Panc1 (cell line): ENCODE results near the gene LYSMD2. TPM values are rescaled to one million over a fixed set of nuclear protein-coding genes. Genes with fewer than 3 reads are reported as not detected.

ENCODE experiments used
- ATAC-seq: fragments of 200-7000 bp; cut with Tn5 transposase; 2 replicates; pipeline ENCODE4 v1.9.1; 2020; ENCODE audit warnings: mild to moderate bottlenecking, moderate library complexity
- BruUV-seq: library from RNA; stranded (reverse); fragments of 400-500 nt; replicated peaks from 2 replicates; lab custom pipeline; 2021; lab: Mats Ljungman, UMichigan
- CTCF ChIA-PET: fragments of 300-600 bp; sonication (Branson Sonifier 250); formaldehyde crosslinking; loops from one replicate; lab custom pipeline; 2022; ENCODE audit warnings: antibody characterized with exemption; lab: Charles Lee
- POLR2A ChIA-PET: fragments of 300-600 bp; sonication (Branson Sonifier 250); formaldehyde crosslinking; loops from one replicate; lab custom pipeline; 2022; ENCODE audit warnings: antibody characterized with exemption; lab: Charles Lee
- DNase-seq: peaks from one replicate; pipeline ENCODE4 v3.0.0-alpha.2; 2010; ENCODE audit warnings: low read depth, low spot score
- H3K27ac ChIP-seq: 2 replicates; pipeline ENCODE4 v1.5.1; 2011; ENCODE audit warnings: mild to moderate bottlenecking, low read length, inconsistent platforms
- H3K27me3 ChIP-seq: fragments of 200-500 bp; sonication (Bioruptor generic); 2 replicates; pipeline ENCODE4 v1.6.0; 2014; ENCODE audit warnings: low read length, inconsistent platforms; ENCODE audit not compliant: control insufficient read depth, insufficient read depth
- H3K36me3 ChIP-seq: fragments of 200-500 bp; sonication (Bioruptor generic); 2 replicates; pipeline ENCODE4 v1.5.1; 2014; ENCODE audit warnings: inconsistent platforms, mild to moderate bottlenecking, low read length, moderate library complexity; ENCODE audit not compliant: control insufficient read depth, insufficient read depth
- H3K4me1 ChIP-seq: 2 replicates; pipeline ENCODE4 v1.5.1; 2011; ENCODE audit warnings: inconsistent platforms, mild to moderate bottlenecking, low read length, moderate library complexity; ENCODE audit not compliant: control insufficient read depth, insufficient read depth
- H3K4me3 ChIP-seq, 2 experiments: 2 replicates each; pipeline ENCODE4 v1.5.1; 2011 to 2012; ENCODE audit warnings: low read depth in 2 of 2, low read length in 2 of 2, mild to moderate bottlenecking in 2 of 2, inconsistent platforms in 1 of 2, moderate library complexity in 1 of 2
- H3K9me3 ChIP-seq: fragments of 200-500 bp; sonication (Bioruptor generic); 2 replicates; pipeline ENCODE4 v1.5.1; 2014; ENCODE audit warnings: low read depth, mild to moderate bottlenecking, inconsistent platforms, low read length, moderate library complexity; ENCODE audit not compliant: control insufficient read depth, insufficient read depth
- CTCF ChIP-seq: fragments of 450-650 bp; IDR thresholded peaks from 2 replicates; pipeline ENCODE4 v1.5.1; 2017; ENCODE audit warnings: mild to moderate bottlenecking
- POLR2AphosphoS5 ChIP-seq: IDR thresholded peaks from 2 replicates; pipeline ENCODE4 v1.6.1; 2012; ENCODE audit warnings: mild to moderate bottlenecking, low read depth, low read length, moderate library complexity
- REST ChIP-seq, 2 experiments: IDR thresholded peaks; 2 replicates each; pipeline ENCODE4 v1.6.1; 2011 to 2012; ENCODE audit warnings: low read depth in 2 of 2, control low read depth in 1 of 2, low read length in 1 of 2, mild to moderate bottlenecking in 1 of 2, moderate library complexity in 1 of 2; ENCODE audit not compliant: insufficient read depth in 1 of 2
- SIN3A ChIP-seq: IDR thresholded peaks from 2 replicates; pipeline ENCODE4 v1.6.1; 2012; ENCODE audit warnings: low read depth, mild to moderate bottlenecking, low read length, moderate library complexity, borderline replicate concordance; ENCODE audit not compliant: insufficient read depth
- TCF7L2 ChIP-seq: IDR thresholded peaks from 2 replicates; pipeline ENCODE4 v1.6.1; 2011; ENCODE audit warnings: mild to moderate bottlenecking, low read depth, low read length, inconsistent platforms
- in situ Hi-C: cut with HindIII; loops from 2 replicates; pipeline ENCODE4 v1.10.0; 2016; ENCODE audit warnings: low sequenced_read_pairs, low pct_unique_long_range_greater_than_20kb
- intact Hi-C: fragments of 100-400 bp; cut with micrococcal nuclease; formaldehyde crosslinking; loops from one replicate; pipeline ENCODE4 v1.10.0; 2022; ENCODE audit not compliant: unreplicated experiment
- total RNA-seq: library from RNA; stranded (reverse); gene quantifications from one replicate; pipeline ENCODE4 v1.2.1, GENCODE V29; 2021; ENCODE audit not compliant: unreplicated experiment

The LYSMD2 gene
- total RNA-seq, 1 experiment from 2014 or later, result 17.2 TPM

GRCh38 chr15:51699373-51699772 lies 38.1 kb downstream of the LYSMD2 start:
- in situ Hi-C loops, result no loop called here
- H3K27me3 ChIP-seq, result peaks cover 36% of the 10 kb centered on the region
- ChIA-PET CTCF (interaction anchor here (0.8 kb wide), 1 partner anchor 299 kb away, joined by 3 read pairs; no protein-coding TSS in a partner anchor), POLR2A (no interaction called here)
- no peaks in the 10 kb centered on the region for H3K9me3 ChIP-seq
- no TSS peak for BruUV-seq
- H3K4me1 ChIP-seq, result no peaks in the 10 kb centered on the region
- no peaks in the 10 kb centered on the region for H3K36me3 ChIP-seq
- TF ChIP-seq SIN3A (no peak), REST (IDR thresholded peaks at IDR 0.05; ENCODE audit: insufficient read depth in 1 of 2, low read depth in 2 of 2, low read length in 1 of 2) (no peak), CTCF (no peak), TCF7L2 (no peak), POLR2AphosphoS5 (no peak)
- no peak overlapping the region for H3K4me3 ChIP-seq
- no peak for DNase-seq
- H3K27ac ChIP-seq, result no peak overlapping the region
- ATAC-seq, result no peak
- intact Hi-C loops, result no loop called here

GRCh38 chr15:51697163-51697562 lies 40.3 kb downstream of the LYSMD2 start:
- H3K27me3 ChIP-seq, result peaks cover 35% of the 10 kb centered on the region
- ATAC-seq, result no peak
- intact Hi-C loops (no loop called here), in situ Hi-C loops (no loop called here)
- H3K27ac ChIP-seq, result no peak overlapping the region
- no peak for TF ChIP-seq CTCF
- TF ChIP-seq SIN3A, result no peak
- no peak for TF ChIP-seq TCF7L2
- TF ChIP-seq REST (IDR thresholded peaks at IDR 0.05; ENCODE audit: insufficient read depth in 1 of 2, low read depth in 2 of 2, low read length in 1 of 2), result no peak
- no peak for TF ChIP-seq POLR2AphosphoS5
- H3K9me3 ChIP-seq, result no peaks in the 10 kb centered on the region
- no peaks in the 10 kb centered on the region for H3K4me1 ChIP-seq
- BruUV-seq, result no TSS peak
- H3K4me3 ChIP-seq, result no peak overlapping the region
- no peak for DNase-seq
- ChIA-PET POLR2A (no interaction called here), CTCF (no interaction called here)
- no peaks in the 10 kb centered on the region for H3K36me3 ChIP-seq
